Measurements from ENCODE around the gene TDRD3. TPM values are rescaled to one million over a fixed set of nuclear protein-coding genes. Genes with fewer than 3 reads are reported as not detected.

The TDRD3 gene
- 26.3 TPM for total RNA-seq
- polyA plus RNA-seq: 18.5 TPM
- long read RNA-seq, donor 1: 0 reads
- long read RNA-seq, donor 2: 0 reads
- long read RNA-seq, donor 3, partial matches to known transcripts: 0 of 4 reads
- long read RNA-seq, donor 3, other reads (novel, unspliced or antisense): 0 of 4 reads
- long read RNA-seq, donor 4, partial matches to known transcripts: 0 of 1 reads
- long read RNA-seq, donor 4, other reads (novel, unspliced or antisense): 0 of 1 reads
- long read RNA-seq, donor 5, partial matches to known transcripts: 8 of 9 reads
- long read RNA-seq, donor 5, other reads (novel, unspliced or antisense): 0 of 9 reads
- long read RNA-seq, donor 6, partial matches to known transcripts: 7 of 9 reads
- long read RNA-seq, donor 6, other reads (novel, unspliced or antisense): 0 of 9 reads
- long read RNA-seq, donor 7, partial matches to known transcripts: 0 of 4 reads
- long read RNA-seq, donor 7, other reads (novel, unspliced or antisense): 0 of 4 reads
- long read RNA-seq, donor 8: 0 reads
- long read RNA-seq, donor 9: 0 reads
- long read RNA-seq, donor 10: 0 reads

- Histone ChIP-seq H3K9me3 (ENCODE audit: control insufficient read depth in 2 of 2, insufficient read depth in 1 of 2, low read length in 1 of 2) (no peaks in the 10 kb centered on the region), H3K4me3 (ENCODE audit: low read length in 2 of 2) (peak within 1 kb of the TSS; percentile 84 to 90), H3K36me3 (ENCODE audit: control insufficient read depth in 2 of 2, insufficient read depth in 2 of 2, low read length in 1 of 2) (no peaks in the 10 kb centered on the region), H3K4me1 (ENCODE audit: control insufficient read depth in 2 of 2, insufficient read depth in 2 of 2, low read length in 2 of 2) (peaks cover 5 to 11% of the 10 kb centered on the region in 2 donors), H3K27ac (ENCODE audit: low read depth in 1 of 2, low read length in 1 of 2) (peak within 1 kb of the TSS; percentile 98), H3K27me3 (ENCODE audit: control insufficient read depth in 2 of 2, insufficient read depth in 1 of 2, low read length in 1 of 2) (no peaks in the 10 kb centered on the region)
- DNase-seq (ENCODE audit: low read depth in 6 of 9, low spot score in 9 of 9): peak; percentile 66 to 93 (median 79)
- WGBS: under 1% methylated on average over 84 of the region's 84 CpGs
Observed at GRCh38 chr13:60396783-60397703, at the start of gene TDRD3. Gene TDRD3, plus strand, starts transcription at chr13:60397220. Its CDS starts 145 bp downstream, at chr13:60397365.

- H3K4me1 ChIP-seq (ENCODE audit: control insufficient read depth in 2 of 2, insufficient read depth in 2 of 2, low read length in 2 of 2): no peaks in the 10 kb centered on the region
- H3K36me3 ChIP-seq (ENCODE audit: control insufficient read depth in 2 of 2, insufficient read depth in 2 of 2, low read length in 1 of 2): no peaks in the 10 kb centered on the region
- H3K27me3 ChIP-seq (ENCODE audit: control insufficient read depth in 2 of 2, insufficient read depth in 1 of 2, low read length in 1 of 2): no peaks in the 10 kb centered on the region
- H3K9me3 ChIP-seq (ENCODE audit: control insufficient read depth in 2 of 2, insufficient read depth in 1 of 2, low read length in 1 of 2): no peaks in the 10 kb centered on the region
- no peak for DNase-seq (ENCODE audit: low read depth in 6 of 9, low spot score in 9 of 9)
- no peak overlapping the region for H3K4me3 ChIP-seq (ENCODE audit: low read length in 2 of 2)
- 92% methylated on average over 2 of the region's 2 CpGs for WGBS
- H3K27ac ChIP-seq (ENCODE audit: low read depth in 1 of 2, low read length in 1 of 2): no peak overlapping the region
Observed at GRCh38 chr13:60347690-60348089, 49.3 kb upstream of the TDRD3 start.

- no peak for DNase-seq (ENCODE audit: low read depth in 6 of 9, low spot score in 9 of 9)
- no peak overlapping the region for H3K4me3 ChIP-seq (ENCODE audit: low read length in 2 of 2)
- H3K36me3 ChIP-seq (ENCODE audit: control insufficient read depth in 2 of 2, insufficient read depth in 2 of 2, low read length in 1 of 2): no peaks in the 10 kb centered on the region
- H3K27ac ChIP-seq (ENCODE audit: low read depth in 1 of 2, low read length in 1 of 2): no peak overlapping the region
- H3K27me3 ChIP-seq (ENCODE audit: control insufficient read depth in 2 of 2, insufficient read depth in 1 of 2, low read length in 1 of 2): no peaks in the 10 kb centered on the region
- H3K9me3 ChIP-seq (ENCODE audit: control insufficient read depth in 2 of 2, insufficient read depth in 1 of 2, low read length in 1 of 2): no peaks in the 10 kb centered on the region
- WGBS: 96% methylated on average over 3 of the region's 3 CpGs
- H3K4me1 ChIP-seq (ENCODE audit: control insufficient read depth in 2 of 2, insufficient read depth in 2 of 2, low read length in 2 of 2): no peaks in the 10 kb centered on the region
Observed at GRCh38 chr13:60348097-60348496, 48.9 kb upstream of the TDRD3 start.

- Histone ChIP-seq H3K36me3 (ENCODE audit: control insufficient read depth in 2 of 2, insufficient read depth in 2 of 2, low read length in 1 of 2) (no peaks in the 10 kb centered on the region), H3K9me3 (ENCODE audit: control insufficient read depth in 2 of 2, insufficient read depth in 1 of 2, low read length in 1 of 2) (no peaks in the 10 kb centered on the region), H3K27ac (ENCODE audit: low read depth in 1 of 2, low read length in 1 of 2) (no peak overlapping the region), H3K4me3 (ENCODE audit: low read length in 2 of 2) (no peak overlapping the region), H3K4me1 (ENCODE audit: control insufficient read depth in 2 of 2, insufficient read depth in 2 of 2, low read length in 2 of 2) (no peaks in the 10 kb centered on the region), H3K27me3 (ENCODE audit: control insufficient read depth in 2 of 2, insufficient read depth in 1 of 2, low read length in 1 of 2) (no peaks in the 10 kb centered on the region)
- WGBS: 88% methylated on average over 2 of the region's 2 CpGs
- DNase-seq (ENCODE audit: low read depth in 6 of 9, low spot score in 9 of 9): no peak
Observed at GRCh38 chr13:60351326-60351725, 45.7 kb upstream of the TDRD3 start.

- no peak overlapping the region for H3K4me3 ChIP-seq (ENCODE audit: low read length in 2 of 2)
- WGBS: 82% methylated on average over 4 of the region's 4 CpGs
- H3K4me1 ChIP-seq (ENCODE audit: control insufficient read depth in 2 of 2, insufficient read depth in 2 of 2, low read length in 2 of 2): no peaks in the 10 kb centered on the region
- no peak for DNase-seq (ENCODE audit: low read depth in 6 of 9, low spot score in 9 of 9)
- H3K9me3 ChIP-seq (ENCODE audit: control insufficient read depth in 2 of 2, insufficient read depth in 1 of 2, low read length in 1 of 2): no peaks in the 10 kb centered on the region
- H3K27ac ChIP-seq (ENCODE audit: low read depth in 1 of 2, low read length in 1 of 2): no peak overlapping the region
- no peaks in the 10 kb centered on the region for H3K36me3 ChIP-seq (ENCODE audit: control insufficient read depth in 2 of 2, insufficient read depth in 2 of 2, low read length in 1 of 2)
- no peaks in the 10 kb centered on the region for H3K27me3 ChIP-seq (ENCODE audit: control insufficient read depth in 2 of 2, insufficient read depth in 1 of 2, low read length in 1 of 2)
Observed at GRCh38 chr13:60351855-60352615, 45.0 kb upstream of the TDRD3 start.

GRCh38 chr13:60352644-60353043, 44.4 kb upstream of the TDRD3 start:
- Histone ChIP-seq H3K36me3 (ENCODE audit: control insufficient read depth in 2 of 2, insufficient read depth in 2 of 2, low read length in 1 of 2) (no peaks in the 10 kb centered on the region), H3K4me3 (ENCODE audit: low read length in 2 of 2) (no peak overlapping the region), H3K4me1 (ENCODE audit: control insufficient read depth in 2 of 2, insufficient read depth in 2 of 2, low read length in 2 of 2) (no peaks in the 10 kb centered on the region), H3K27ac (ENCODE audit: low read depth in 1 of 2, low read length in 1 of 2) (no peak overlapping the region), H3K27me3 (ENCODE audit: control insufficient read depth in 2 of 2, insufficient read depth in 1 of 2, low read length in 1 of 2) (no peaks in the 10 kb centered on the region), H3K9me3 (ENCODE audit: control insufficient read depth in 2 of 2, insufficient read depth in 1 of 2, low read length in 1 of 2) (no peaks in the 10 kb centered on the region)
- DNase-seq (ENCODE audit: low read depth in 6 of 9, low spot score in 9 of 9): no peak

GRCh38 chr13:60355056-60355455, 42.0 kb upstream of the TDRD3 start:
- H3K27me3 ChIP-seq (ENCODE audit: control insufficient read depth in 2 of 2, insufficient read depth in 1 of 2, low read length in 1 of 2): no peaks in the 10 kb centered on the region
- no peaks in the 10 kb centered on the region for H3K4me1 ChIP-seq (ENCODE audit: control insufficient read depth in 2 of 2, insufficient read depth in 2 of 2, low read length in 2 of 2)
- DNase-seq (ENCODE audit: low read depth in 6 of 9, low spot score in 9 of 9): no peak
- no peaks in the 10 kb centered on the region for H3K36me3 ChIP-seq (ENCODE audit: control insufficient read depth in 2 of 2, insufficient read depth in 2 of 2, low read length in 1 of 2)
- H3K4me3 ChIP-seq (ENCODE audit: low read length in 2 of 2): no peak overlapping the region
- H3K27ac ChIP-seq (ENCODE audit: low read depth in 1 of 2, low read length in 1 of 2): no peak overlapping the region
- H3K9me3 ChIP-seq (ENCODE audit: control insufficient read depth in 2 of 2, insufficient read depth in 1 of 2, low read length in 1 of 2): no peaks in the 10 kb centered on the region

- Histone ChIP-seq H3K9me3 (ENCODE audit: control insufficient read depth in 2 of 2, insufficient read depth in 1 of 2, low read length in 1 of 2) (no peaks in the 10 kb centered on the region), H3K4me3 (ENCODE audit: low read length in 2 of 2) (no peak overlapping the region), H3K4me1 (ENCODE audit: control insufficient read depth in 2 of 2, insufficient read depth in 2 of 2, low read length in 2 of 2) (no peaks in the 10 kb centered on the region), H3K36me3 (ENCODE audit: control insufficient read depth in 2 of 2, insufficient read depth in 2 of 2, low read length in 1 of 2) (no peaks in the 10 kb centered on the region), H3K27me3 (ENCODE audit: control insufficient read depth in 2 of 2, insufficient read depth in 1 of 2, low read length in 1 of 2) (no peaks in the 10 kb centered on the region), H3K27ac (ENCODE audit: low read depth in 1 of 2, low read length in 1 of 2) (no peak overlapping the region)
- no peak for DNase-seq (ENCODE audit: low read depth in 6 of 9, low spot score in 9 of 9)
Observed at GRCh38 chr13:60356970-60357369, 40.0 kb upstream of the TDRD3 start.
